Thyroid gland (tissue), 4 donors: ENCODE measurements around the gene CASR.

Source experiments
- CTCF ChIP-seq, 6 experiments: fragments of 200-600 bp in 3 of 6; fragments of 450-650 bp in 3 of 6; sonication (generic) in 3 of 6; IDR thresholded peaks; one replicate each; pipeline ENCODE4 v1.5.1; 2016 to 2019; ENCODE audit warnings: antibody characterized with exemption in 6 of 6, mild to moderate bottlenecking in 2 of 6, inconsistent platforms in 1 of 6, moderate library complexity in 1 of 6
- POLR2A ChIP-seq, 2 donors: fragments of 450-650 bp; IDR thresholded peaks; one replicate each; pipeline ENCODE4 v1.6.1; 2017; ENCODE audit warnings: antibody characterized with exemption in 2 of 2, mild to moderate bottlenecking in 2 of 2, moderate library complexity in 1 of 2

GRCh38 chr3:122231465-122232157, 48.1 kb downstream of the CASR start:
- TF ChIP-seq CTCF (IDR thresholded peaks at IDR 0.05) (no peak), POLR2A (IDR thresholded peaks at IDR 0.05) (no peak)
